SIG-M5 (cell line): ENCODE measurements around the gene PKD1.
"Not testable (repeated sequence)": the region's sequence is repeated elsewhere in the genome, so short reads cannot be mapped to it uniquely, and the experiment has no call there.

Experiments
- DNase-seq: peaks from one replicate; lab custom pipeline; 2025; lab: John Stamatoyannopoulos, UW

Gene PKD1

DNA sequence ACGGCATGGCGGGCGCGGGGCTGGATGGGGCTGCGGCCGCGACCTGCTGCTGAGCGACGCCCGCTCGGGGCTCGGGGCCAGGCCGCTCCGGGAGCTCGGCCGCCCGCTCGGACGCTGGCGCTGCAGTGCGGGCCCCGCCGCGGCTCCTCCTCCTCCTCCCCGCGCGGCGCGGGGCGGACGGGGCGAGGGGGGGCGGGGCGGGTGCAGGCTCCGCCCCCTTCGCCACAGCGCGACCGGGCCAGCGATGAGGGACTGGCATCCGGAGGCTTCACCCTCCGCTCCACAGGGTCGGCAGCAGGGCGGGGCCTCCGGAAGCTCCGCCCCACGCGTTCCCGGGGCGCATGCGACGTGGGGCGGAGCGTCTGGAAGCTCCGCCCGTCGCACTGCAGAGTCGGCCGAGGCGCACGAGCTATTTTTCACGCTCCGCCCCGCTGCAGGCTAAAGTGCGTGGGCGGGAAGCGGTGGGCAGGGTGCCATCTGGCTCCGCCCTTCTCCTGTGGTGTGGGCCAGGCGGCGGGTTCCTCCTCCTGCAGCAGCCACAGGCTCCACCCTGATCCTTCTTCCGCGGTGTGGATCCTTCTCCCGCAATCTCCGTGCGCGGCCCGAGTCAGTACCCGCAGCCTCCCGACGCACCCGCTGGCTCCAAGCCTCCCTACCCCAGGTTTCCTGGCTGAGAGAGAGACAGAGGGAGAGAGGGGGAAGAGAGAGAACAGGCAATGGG lies at the start of gene PKD1:
PKD1 (minus strand) TSS at position 129 of the 721 bp plus-strand sequence. CDS start 209 bp downstream, outside the sequence.
- not testable (repeated sequence) for DNase-seq

DNA sequence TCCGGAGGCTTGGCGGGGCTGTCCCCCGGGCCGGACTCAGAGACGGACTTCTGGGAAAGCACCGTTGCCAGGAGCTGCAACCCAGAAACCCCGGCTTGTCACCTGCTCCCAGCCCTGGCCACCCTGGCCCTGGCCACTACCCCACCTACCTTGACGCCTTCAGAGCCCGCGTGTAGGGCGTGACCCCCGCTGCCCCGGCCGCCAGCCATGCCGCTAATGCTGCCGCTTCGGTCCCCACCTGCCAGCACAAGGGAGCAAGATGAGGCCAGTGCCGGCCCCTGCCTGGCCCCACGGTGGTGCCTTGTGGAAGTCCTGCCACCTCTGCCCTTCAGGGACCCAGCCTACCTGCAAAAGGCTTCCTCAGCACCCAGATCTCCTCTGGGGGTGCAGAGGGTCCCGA lies 49.3 kb upstream of the PKD1 start:
- no peak for DNase-seq

DNA sequence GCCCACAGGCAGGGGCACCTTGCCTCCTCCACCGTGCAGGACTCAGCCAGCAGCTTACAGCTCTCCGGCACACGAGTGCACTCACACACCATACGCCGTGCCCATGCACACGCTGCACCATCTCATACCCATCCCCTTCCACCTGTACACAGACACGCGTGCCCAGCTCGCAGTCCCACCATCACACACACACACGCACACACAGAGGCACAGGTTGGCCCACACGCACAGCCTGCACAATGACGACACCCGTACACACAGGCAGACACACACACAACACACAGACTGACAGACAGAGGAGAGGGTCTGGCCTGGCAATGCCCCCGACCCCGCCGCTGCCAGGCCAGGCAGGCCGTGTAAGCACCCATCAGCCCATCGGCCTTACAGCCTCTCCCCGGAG lies 48.6 kb upstream of the PKD1 start:
- no peak for DNase-seq

DNA sequence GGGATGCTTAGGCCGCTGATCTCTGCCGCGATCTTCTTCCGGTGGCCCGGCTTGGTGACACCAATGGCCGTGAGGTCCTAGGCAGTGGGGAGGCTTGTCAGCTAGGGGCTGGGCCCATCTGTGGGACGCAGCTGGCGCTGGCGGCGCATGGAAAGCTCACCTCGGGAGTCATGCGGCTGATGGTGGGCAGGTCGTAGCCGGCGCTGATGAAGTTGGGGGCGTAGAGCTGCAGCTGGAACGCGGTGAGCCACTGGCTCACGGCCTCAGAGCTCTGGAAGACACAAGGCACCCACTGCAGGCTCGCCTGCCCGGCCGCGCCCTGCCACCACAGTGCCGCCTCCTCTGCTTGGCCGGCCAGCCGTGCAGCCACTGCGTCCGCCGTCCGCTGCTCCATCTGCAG lies 48.0 kb upstream of the PKD1 start:
- no peak for DNase-seq

DNA sequence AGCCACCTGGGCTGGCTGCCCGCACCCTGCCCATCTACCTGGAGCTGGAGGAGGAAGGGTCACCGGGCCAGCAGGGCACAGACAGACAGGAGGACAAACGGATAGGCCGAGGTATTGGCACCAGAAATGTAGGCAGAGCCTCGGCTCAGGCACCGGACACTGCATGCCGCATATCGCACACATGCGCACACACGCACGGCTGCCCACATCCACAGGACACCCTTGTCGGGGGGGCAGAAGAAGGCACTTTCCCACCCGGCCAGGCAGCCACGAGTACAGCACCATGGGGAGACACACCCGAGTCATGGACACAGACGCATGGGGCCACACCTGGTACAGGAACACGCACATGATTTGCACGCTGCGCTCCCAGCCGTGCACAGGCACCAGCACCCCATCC lies 46.3 kb upstream of the PKD1 start:
- DNase-seq: no peak

DNA sequence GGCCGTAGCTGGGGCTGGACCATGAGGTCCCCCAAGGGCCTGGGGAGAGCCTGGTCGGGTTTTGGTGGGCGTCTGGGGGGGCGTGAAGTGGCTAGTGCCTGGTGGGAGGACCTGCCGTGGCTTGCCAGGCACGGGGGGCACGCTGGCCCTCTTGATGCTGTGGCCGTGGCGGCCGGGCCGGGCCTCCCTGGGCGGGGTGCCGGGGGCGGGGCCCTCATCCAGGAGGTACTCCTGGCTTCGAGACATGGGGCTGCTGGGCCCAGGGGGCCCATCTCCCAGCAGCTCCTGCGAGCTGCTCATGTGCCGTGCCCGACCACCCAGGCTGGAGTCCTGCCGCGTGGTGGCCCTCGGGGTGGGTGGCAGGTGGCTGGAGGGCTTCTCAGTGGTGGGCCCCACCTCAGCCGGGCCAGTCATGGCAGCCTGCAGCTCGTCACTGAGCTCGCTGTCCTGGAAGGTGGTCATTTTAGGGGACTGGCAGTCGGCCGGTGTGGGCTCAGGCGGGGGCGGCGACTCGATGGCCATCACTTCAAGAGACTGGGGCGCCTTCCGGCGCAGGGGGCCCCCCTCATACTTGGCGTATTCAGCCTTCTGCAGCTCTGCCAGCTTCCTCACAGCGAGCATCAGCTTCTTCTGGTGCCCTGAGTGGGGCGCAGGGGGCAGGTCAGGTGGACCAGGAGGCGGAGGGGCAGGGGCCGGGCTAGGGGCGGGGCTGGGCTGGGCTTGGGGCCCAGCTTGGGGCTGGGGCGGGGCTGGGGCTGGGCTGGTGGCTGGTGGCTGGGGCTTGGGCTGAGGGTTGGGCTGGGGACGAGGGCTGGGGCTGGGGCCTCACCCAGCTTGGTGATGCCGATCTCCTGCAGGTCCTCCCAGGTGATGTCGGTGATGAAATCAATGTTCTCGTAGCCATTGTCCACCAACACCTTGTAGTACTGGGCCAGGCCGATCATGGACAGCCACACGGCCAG lies 45.5 kb upstream of the PKD1 start:
- no peak for DNase-seq

DNA sequence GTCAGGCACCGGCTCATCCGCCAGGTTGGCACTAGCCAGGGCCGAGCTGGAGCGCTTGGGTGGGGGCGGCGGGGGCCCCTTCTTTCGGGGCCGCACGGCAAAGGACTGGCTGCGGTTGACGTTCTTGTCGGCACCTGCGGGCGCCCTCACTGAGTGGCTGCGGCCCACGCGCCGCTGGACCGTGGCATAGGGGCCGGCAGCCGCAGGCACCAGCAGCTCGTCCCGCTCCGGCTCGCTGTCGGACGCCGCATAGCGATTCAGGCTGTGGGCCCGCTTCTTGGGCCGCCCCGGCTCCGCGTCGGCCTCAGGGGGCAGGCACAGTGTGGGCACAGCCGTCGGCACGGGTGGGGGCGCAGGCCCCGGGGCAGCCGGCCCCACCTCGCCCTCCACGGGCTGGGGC lies 44.8 kb upstream of the PKD1 start:
- DNase-seq: no peak

DNA sequence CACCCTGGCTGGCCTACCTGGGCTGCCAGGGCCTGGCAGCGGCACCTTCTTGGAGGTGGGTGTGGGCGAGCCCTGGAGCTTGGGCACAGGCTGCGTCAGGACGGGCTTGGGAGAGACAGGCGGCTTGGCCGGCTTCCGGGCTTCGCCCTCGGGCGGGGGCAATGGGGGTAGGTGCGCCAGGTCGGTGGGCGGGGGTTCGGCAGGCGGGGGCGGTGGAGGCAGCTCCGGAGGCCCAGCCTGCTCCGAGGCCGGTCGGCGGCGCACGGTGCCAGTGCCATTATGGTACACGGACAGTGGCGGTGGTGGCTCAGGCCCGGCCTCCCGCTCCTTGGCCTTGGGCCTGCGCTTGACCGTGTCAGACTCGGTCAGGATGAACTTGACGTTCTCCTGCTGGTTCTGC lies 43.9 kb upstream of the PKD1 start:
- no peak for DNase-seq

DNA sequence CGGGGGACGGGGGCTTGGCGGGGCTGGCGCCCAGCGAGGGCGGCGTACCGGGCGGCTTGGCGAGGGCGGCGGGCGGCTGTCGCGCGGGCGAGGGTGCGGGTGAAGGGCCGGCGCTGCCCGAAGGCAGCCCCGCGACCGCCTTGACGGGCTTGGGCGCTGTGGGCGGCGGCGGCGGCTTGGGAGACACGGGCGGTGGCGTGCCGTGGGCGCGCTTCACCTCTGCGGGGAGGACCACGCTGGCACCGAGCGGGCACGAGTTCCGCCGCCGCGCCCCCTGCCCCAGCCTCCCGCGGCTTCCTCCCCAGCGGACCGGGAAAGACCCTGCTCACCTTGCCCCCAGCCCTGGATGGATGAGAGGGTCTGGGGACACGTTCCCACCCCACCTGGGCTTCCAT lies 43.4 kb upstream of the PKD1 start:
- no peak for DNase-seq

DNA sequence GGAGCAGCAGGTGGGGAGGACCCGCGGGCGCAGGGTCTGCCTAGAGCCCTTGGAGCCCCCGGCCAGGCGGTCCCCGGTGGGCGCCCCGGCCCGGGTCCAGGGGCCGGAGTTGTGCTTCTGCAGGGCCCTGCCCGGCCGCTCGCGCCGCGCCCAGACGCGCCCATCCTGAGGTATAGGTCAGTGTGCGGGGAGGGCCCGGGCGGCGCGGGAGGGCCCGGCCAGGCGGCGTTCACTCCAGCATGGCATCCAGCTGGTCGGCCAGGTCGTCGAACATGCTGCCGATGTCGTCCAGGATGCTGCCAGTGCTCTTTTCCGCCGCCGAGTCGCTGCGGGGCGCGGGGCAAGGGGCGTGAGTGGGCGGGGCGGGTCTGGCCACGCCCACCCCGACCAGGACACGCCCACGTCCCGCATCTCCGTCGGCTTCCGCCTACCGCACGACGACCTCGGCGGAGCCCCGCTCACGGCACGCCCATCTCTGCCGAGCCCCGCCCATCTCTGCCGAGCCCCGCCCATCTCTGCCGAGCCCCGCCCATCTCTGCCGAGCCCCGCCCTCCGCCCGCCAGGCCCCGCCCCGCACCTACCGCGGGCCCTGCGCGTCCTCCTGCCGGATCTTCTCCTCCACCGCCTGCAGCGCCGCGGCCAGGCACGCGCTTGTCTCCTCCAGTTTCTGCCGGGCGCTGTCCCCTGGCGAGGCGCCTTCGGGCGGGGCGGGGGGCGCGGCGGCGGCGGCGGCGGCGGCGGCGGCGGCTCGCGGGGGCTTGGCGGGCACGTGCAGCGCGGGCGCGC lies 42.8 kb upstream of the PKD1 start:
- no peak for DNase-seq

DNA sequence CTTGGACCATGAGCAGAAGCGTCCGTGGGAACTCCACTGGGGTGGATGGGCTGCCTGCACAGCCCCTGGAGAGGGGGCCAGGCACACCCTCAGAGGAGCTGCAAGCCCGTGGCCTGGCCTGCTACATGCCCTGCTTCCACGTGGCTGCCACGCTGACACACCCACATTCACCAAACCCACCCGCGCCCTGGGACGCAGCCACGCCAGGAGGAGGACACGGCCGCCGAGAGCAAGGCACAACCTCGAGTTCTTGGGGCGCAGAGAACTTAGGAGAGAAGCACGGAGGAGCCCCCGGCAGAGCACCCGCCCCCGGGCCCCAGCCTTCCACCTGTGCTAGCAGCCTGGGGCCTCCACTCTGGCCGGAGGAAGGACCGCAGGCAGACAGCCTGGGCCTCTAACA lies 41.9 kb upstream of the PKD1 start:
- no peak for DNase-seq

DNA sequence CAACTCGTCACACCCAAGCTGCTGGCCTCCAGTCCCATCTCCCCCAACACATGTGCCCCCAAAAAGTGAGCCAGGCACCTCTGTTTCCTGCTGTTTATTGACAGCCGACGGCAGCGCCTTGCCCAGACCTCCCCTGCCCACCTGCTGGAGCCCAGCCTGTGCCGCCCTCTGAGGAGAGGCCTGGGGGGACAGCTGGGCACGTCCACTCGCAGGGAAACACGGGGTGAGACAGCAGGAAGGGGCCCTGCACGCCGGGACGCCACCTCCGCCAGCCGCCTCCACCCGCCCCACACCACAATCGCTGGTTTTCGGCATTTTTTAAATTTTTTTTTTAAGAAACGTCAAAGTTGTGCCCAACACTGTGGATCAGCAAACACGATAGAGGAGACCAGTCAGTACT lies 41.4 kb upstream of the PKD1 start:
- DNase-seq: no peak

DNA sequence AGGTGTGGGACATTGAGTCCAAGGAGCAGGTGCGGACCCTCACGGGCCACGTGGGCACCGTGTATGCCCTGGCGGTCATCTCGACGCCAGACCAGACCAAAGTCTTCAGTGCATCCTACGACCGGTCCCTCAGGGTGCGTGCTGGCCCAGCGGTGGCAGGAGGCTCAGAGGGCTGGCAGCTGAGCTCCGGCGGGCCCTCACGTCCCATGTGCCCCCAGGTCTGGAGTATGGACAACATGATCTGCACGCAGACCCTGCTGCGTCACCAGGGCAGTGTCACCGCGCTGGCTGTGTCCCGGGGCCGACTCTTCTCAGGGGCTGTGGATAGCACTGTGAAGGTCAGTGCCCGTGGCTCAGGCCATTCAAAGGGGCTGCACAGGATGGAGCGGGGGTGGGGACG lies 40.3 kb upstream of the PKD1 start:
- DNase-seq: no peak

DNA sequence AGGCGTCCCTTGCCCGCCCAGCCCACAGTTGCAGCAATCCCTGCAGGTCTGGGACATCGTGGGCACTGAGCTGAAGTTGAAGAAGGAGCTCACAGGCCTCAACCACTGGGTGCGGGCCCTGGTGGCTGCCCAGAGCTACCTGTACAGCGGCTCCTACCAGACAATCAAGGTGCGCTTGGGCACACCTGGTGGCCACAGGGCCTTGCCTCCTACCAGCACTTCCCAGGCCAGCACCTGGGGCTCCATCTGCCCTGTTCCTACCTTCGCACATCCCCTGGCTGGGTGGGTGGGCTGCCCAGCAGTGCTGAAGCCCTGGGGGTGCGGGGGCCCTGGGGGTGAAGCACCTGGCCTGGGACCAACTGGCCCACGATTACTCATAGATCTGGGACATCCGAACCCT lies 39.8 kb upstream of the PKD1 start:
- DNase-seq: no peak

DNA sequence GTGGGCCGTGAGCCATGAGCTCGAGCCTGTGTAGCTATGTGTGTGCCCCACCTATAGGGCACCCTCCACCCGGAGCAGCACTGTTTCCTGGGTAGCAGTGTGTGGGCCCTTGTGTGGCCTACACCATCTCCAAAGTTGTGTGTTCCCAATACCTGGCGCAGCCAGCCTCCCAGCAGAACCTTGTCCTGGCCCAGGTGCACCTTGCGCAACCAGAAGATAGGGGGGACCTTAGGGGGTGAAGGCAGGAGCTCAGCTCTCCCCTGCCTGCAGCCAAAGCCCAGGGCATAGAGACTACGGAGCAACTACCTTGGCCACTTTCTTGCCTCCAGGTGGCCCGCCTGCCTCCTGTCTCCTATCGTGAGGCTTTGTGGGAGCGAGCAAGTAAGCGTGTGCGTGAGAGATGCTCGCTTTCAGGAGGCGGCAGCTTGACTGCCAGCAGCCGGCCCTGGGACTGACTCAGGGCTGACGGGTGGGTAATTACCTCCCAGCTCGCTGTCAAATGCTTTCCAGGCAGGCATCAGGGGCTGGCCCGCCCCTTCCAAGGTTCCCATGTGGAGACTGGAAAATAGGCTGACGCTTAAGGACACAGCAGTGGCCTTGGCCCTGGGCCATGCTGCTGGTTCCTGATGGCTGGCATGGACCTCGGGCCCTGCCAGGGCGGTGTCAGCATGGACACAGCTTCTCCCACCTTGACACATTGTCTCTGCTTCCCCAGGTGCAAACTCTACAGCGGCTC lies 38.9 kb upstream of the PKD1 start:
- no peak for DNase-seq

DNA sequence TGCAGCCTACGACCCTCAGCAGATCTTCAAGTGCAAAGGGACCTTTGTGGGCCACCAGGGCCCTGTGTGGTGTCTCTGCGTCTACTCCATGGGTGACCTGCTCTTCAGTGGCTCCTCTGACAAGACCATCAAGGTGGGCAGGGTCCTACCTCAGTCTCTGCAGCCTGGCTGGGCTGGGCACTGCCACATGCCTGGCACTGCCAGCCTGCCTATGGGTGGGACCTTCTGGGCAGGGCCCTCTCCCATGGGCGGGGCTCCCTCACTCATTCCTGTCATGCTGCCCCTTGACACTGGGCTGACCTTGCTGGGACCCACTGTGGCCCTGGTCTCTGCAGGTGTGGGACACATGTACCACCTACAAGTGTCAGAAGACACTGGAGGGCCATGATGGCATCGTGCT lies 38.2 kb upstream of the PKD1 start:
- no peak for DNase-seq

DNA sequence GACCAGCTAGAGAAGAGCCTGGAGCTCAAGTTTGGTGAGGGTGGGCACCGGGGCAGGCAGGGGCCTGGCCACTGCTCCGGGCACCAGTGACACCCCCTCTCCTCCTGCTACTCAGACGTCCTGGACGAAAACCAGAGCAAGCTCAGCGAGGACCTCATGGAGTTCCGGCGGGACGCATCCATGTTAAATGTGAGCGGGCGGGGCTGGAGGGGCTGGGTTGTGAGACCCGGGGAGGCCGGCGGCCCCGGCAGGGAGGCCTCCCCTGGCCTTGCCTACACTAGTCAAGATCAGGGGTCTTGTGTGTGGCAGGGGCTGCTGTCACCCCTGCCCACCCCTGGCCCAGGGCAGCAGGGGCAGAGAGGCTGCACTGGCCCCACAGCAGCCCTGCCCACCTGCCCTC lies 37.7 kb upstream of the PKD1 start:
- no peak for DNase-seq

DNA sequence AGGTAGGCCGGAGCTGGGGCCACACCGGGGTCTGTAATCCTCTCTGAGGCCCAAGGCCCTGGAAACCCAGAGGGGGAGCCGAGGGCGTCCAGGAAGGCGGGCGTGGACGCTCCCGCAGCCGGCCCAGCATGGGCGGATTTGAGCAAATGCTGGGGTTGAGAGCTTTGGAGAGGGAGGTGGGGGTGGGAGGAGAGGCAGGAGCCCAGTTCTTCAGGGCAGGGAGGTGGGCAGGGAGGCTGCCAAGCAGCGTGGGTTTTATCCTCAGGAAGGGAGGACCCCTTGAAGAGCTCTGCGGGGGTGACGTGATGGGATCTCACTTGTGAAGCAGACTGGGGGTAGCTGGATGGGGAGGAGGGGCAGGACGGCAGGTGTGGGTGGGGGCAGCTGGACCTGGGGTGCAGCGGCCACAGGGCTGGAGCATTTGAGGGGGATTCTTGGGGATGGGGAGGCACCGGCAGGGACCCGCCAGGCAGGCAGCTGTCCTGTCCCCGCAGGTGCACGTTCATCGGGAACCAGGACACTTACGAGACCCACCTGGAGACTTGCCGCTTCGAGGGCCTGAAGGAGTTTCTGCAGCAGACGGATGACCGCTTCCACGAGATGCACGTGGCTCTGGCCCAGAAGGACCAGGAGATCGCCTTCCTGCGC lies 37.1 kb upstream of the PKD1 start:
- no peak for DNase-seq

DNA sequence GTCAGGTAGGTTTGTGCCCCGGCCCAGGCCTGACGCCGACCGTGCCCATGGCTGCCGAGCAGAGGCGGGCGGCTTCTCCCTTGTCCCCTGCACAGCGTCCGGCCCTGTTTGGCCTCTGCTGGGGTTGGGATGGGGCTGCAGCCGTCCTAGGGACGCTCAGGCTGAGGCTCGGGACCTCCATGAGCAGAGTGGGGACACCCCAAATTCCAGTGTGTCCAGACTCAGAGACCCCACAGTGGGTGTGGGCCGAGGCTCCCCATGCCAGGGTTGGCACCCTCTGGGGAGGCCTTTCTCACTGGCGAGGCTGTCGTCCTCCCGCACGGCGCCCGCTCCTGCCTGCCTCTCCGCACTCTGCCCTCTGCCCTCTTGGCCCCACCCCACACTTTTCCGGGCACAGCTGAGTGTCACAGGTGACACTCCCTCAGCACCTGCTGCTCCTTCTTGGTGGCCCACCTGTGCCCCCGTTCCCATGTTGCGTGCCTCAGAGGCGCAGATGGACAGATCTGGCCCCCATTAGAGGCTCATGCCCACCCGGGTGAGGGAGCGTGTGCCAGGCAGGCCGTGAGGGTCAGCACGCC lies 36.0 kb upstream of the PKD1 start:
- DNase-seq: no peak

DNA sequence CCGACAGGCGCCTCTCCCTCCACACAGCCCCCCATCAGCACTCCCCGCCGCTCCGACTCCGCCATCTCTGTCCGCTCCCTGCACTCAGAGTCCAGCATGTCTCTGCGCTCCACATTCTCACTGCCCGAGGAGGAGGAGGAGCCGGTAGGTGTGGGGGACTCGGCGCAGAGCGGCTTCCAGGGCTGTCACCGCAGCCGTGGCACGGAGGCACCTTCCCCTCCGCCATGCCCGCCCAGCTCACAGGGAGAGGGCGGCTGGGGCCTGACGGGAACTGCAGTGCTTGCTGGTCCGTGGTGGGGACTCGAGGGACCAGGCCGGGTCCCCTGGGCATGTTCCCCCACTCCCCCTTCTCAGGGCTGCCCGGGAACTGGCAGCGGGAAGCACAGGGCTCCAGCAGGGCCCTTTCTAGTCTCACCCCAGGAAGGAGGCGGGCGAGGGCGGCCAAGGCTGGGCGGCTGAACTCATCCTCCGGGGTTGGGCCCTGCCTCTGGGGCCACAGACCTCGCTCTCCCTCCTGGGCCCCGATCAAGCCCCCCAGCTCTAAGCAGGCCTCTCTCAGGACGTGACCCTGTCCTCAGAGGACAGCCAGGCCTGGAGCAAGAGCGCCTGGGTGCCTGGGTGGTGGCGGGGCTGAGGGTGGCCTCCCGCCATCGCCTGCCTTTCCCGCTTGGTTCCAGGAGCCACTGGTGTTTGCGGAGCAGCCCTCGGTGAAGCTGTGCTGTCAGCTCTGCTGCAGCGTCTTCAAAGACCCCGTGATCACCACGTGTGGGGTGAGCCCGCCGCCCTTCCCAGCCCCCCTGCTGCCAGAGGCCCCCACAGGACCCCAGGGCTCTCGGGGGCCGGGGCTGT lies 35.1 kb upstream of the PKD1 start:
- no peak for DNase-seq
